ENCODE measurements around the gene POLR2C. TPM values are rescaled to one million over a fixed set of nuclear protein-coding genes. Genes with fewer than 3 reads are reported as not detected.

Gene POLR2C
- total and polyA plus RNA-seq, 2 of the 13 experiments (the other 11 are each of a cell fraction or from before 2014, with no cell fraction given), result 104 to 216 TPM

GRCh38 chr16:57462209-57462977 is at the start of gene POLR2C (continued):
- TF ChIP-seq TBL1XR1 (IDR thresholded peaks at IDR 0.05; ENCODE audit: borderline replicate concordance, low read length, partially characterized antibody), result peak; percentile 22
- peak; percentile 92 for TF ChIP-seq UBTF (CRISPR knock-in tag; IDR thresholded peaks at IDR 0.05)
- peak; percentile 98 for TF ChIP-seq POGZ (CRISPR knock-in tag; IDR thresholded peaks at IDR 0.05)
- peak; percentile 98; the same call in 1 of the 2 replicates for TF ChIP-seq ZNF691 (CRISPR knock-in tag; IDR thresholded peaks at IDR 0.05; ENCODE audit: borderline replicate concordance, low read depth)
- TF ChIP-seq DPF2 (CRISPR knock-in tag; IDR thresholded peaks at IDR 0.05; ENCODE audit: borderline replicate concordance, low read depth), result no peak
- TF ChIP-seq PRDM10 (CRISPR knock-in tag; IDR thresholded peaks at IDR 0.05; ENCODE audit: low read depth), result peak; percentile 60; the same call in 1 of the 2 replicates
- peak; percentile 80; the same call in 1 of the 2 replicates for TF ChIP-seq ZNF772 (CRISPR knock-in tag; IDR thresholded peaks at IDR 0.05)
- no peak for TF ChIP-seq ARID3A (IDR thresholded peaks at IDR 0.05; ENCODE audit: low read depth, low read length)
- TF ChIP-seq POLR2G (IDR thresholded peaks at IDR 0.05; ENCODE audit: low read depth, low read length), result peak; percentile 99
- TF ChIP-seq ARNT2 (CRISPR knock-in tag; IDR thresholded peaks at IDR 0.05; ENCODE audit: low read depth), result peak; percentile 92
- TF ChIP-seq ARID5B (CRISPR knock-in tag; IDR thresholded peaks at IDR 0.05), result peak; percentile 83
- TF ChIP-seq SIN3A (IDR thresholded peaks at IDR 0.05; ENCODE audit: borderline replicate concordance, low read depth, low read length), result peak; percentile 90; the same call in 1 of the 2 replicates
- TF ChIP-seq MED8 (CRISPR knock-in tag; IDR thresholded peaks at IDR 0.05; ENCODE audit: insufficient replicate concordance), result peak; percentile 90
- no peak for TF ChIP-seq MBNL3 (CRISPR knock-in tag; conservative IDR thresholded peaks at IDR 0.05)
